Bronchial epithelial cell (primary cell): Measurements from ENCODE around the gene REXO2. TPM values are rescaled to one million over a fixed set of nuclear protein-coding genes. Genes with fewer than 3 reads are reported as not detected.

Experiments used
- DNase-seq: peaks from one replicate; pipeline ENCODE4 v3.0.0-alpha.2; 2010; ENCODE audit warnings: low read depth
- FAIRE-seq: peaks from 2 replicates; lab custom pipeline; 2011; peaks lifted over from hg19 to GRCh38; lab: Jason Lieb, UNC
- H3K27me3 ChIP-seq: 2 replicates; pipeline ENCODE4 v1.5.1; 2011; ENCODE audit warnings: low read length; ENCODE audit not compliant: control insufficient read depth, insufficient read depth
- H3K36me3 ChIP-seq: 2 replicates; pipeline ENCODE4 v1.5.1; 2011; ENCODE audit warnings: low read length; ENCODE audit not compliant: control insufficient read depth, insufficient read depth
- H3K4me3 ChIP-seq: 2 replicates; pipeline ENCODE4 v1.5.1; 2011; ENCODE audit warnings: mild to moderate bottlenecking, low read depth, low read length, control low read depth
- CTCF ChIP-seq: IDR thresholded peaks from 2 replicates; pipeline ENCODE4 v1.5.1; 2011; ENCODE audit warnings: mild to moderate bottlenecking, moderate library complexity, low read length, control low read depth, inconsistent platforms; ENCODE audit not compliant: insufficient read depth, severe bottlenecking
- total RNA-seq: library from RNA; depleted of rRNA; stranded (reverse); fragments of >200 nt; gene quantifications from 2 replicates; pipeline ENCODE4 v1.2.1, GENCODE V29; 2014

REXO2 gene
- 143 and 160 TPM in 2 replicates for total RNA-seq

GRCh38 chr11:114439229-114440120, at the start of gene REXO2:
Gene REXO2, plus strand, starts transcription at chr11:114439467. Its CDS starts 62 bp downstream, at chr11:114439529.
- H3K4me3 ChIP-seq = peak within 1 kb of the TSS; percentile 89
- TF ChIP-seq CTCF = peak; percentile 63
- no peaks in the 10 kb centered on the region for H3K27me3 ChIP-seq
- FAIRE-seq (no peak), DNase-seq (peak; percentile 92)
- no peaks in the 10 kb centered on the region for H3K36me3 ChIP-seq

- Histone ChIP-seq H3K27me3 (no peaks in the 10 kb centered on the region), H3K4me3 (no peak overlapping the region), H3K36me3 (no peaks in the 10 kb centered on the region)
- TF ChIP-seq CTCF = no peak
- DNase-seq (no peak), FAIRE-seq (no peak)
These were observed 46.3 kb upstream of the REXO2 start for GRCh38 chr11:114392735-114393667.

GRCh38 chr11:114395736-114396135, 43.5 kb upstream of the REXO2 start:
- H3K4me3 ChIP-seq = no peak overlapping the region
- DNase-seq (peak; percentile 35), FAIRE-seq (no peak)
- no peaks in the 10 kb centered on the region for H3K36me3 ChIP-seq
- TF ChIP-seq CTCF = peak; percentile 56
- no peaks in the 10 kb centered on the region for H3K27me3 ChIP-seq

GRCh38 chr11:114396916-114397315, 42.4 kb upstream of the REXO2 start:
- Histone ChIP-seq H3K4me3 (no peak overlapping the region), H3K27me3 (no peaks in the 10 kb centered on the region), H3K36me3 (no peaks in the 10 kb centered on the region)
- DNase-seq = no peak
- TF ChIP-seq CTCF = no peak
- no peak for FAIRE-seq

GRCh38 chr11:114397349-114397982, 41.8 kb upstream of the REXO2 start:
- no peak for DNase-seq
- no peak for TF ChIP-seq CTCF
- no peaks in the 10 kb centered on the region for H3K36me3 ChIP-seq
- H3K4me3 ChIP-seq = no peak overlapping the region
- no peak for FAIRE-seq
- no peaks in the 10 kb centered on the region for H3K27me3 ChIP-seq
